ENCODE data around the gene FAM163A.

The FAM163A gene

GRCh38 chr1:179753061-179753460, 10.0 kb downstream of the FAM163A start:
- no peak for DNase-seq

- no peak for DNase-seq
Measured at GRCh38 chr1:179754041-179754624, 11.0 kb downstream of the FAM163A start.

GRCh38 chr1:179757933-179758332, 14.8 kb downstream of the FAM163A start:
- DNase-seq = no peak

- DNase-seq = no peak
Measured at GRCh38 chr1:179760521-179760920, 17.4 kb downstream of the FAM163A start.

- DNase-seq = no peak
Measured at GRCh38 chr1:179761296-179761695, 18.2 kb downstream of the FAM163A start.

- no peak for DNase-seq
Measured at GRCh38 chr1:179761846-179762640, 19.0 kb downstream of the FAM163A start.

GRCh38 chr1:179767177-179767581, 24.1 kb downstream of the FAM163A start:
- DNase-seq = no peak

- DNase-seq = no peak
Measured at GRCh38 chr1:179767996-179768395, 24.9 kb downstream of the FAM163A start.

- no peak for DNase-seq
Measured at GRCh38 chr1:179770887-179771502, 27.9 kb downstream of the FAM163A start.

GRCh38 chr1:179773264-179773663, 30.2 kb downstream of the FAM163A start:
- no peak for DNase-seq

- DNase-seq = no peak
Measured at GRCh38 chr1:179774000-179774399, 30.9 kb downstream of the FAM163A start.

- no peak for DNase-seq
Measured at GRCh38 chr1:179774566-179774965, 31.5 kb downstream of the FAM163A start.

- no peak for DNase-seq
Measured at GRCh38 chr1:179775009-179775408, 31.9 kb downstream of the FAM163A start.

GRCh38 chr1:179776831-179777230, 33.7 kb downstream of the FAM163A start:
- no peak for DNase-seq

GRCh38 chr1:179777731-179778130, 34.6 kb downstream of the FAM163A start:
- no peak for DNase-seq

- DNase-seq = no peak
Measured at GRCh38 chr1:179779645-179780272, 36.7 kb downstream of the FAM163A start.

- DNase-seq = no peak
Measured at GRCh38 chr1:179781962-179782361, 38.9 kb downstream of the FAM163A start.

- DNase-seq = no peak
Measured at GRCh38 chr1:179785031-179785431, 41.9 kb downstream of the FAM163A start.

GRCh38 chr1:179785728-179786127, 42.6 kb downstream of the FAM163A start:
- no peak for DNase-seq

GRCh38 chr1:179786815-179787685, 44.0 kb downstream of the FAM163A start:
- no peak for DNase-seq

- no peak for DNase-seq
Measured at GRCh38 chr1:179788259-179788658, 45.2 kb downstream of the FAM163A start.

- DNase-seq = no peak
Measured at GRCh38 chr1:179793281-179793680, 50.2 kb downstream of the FAM163A start.

GRCh38 chr1:179794146-179794545, 51.1 kb downstream of the FAM163A start:
- no peak for DNase-seq
